ENCODE results near the gene PALLD.

Gene PALLD

DNA sequence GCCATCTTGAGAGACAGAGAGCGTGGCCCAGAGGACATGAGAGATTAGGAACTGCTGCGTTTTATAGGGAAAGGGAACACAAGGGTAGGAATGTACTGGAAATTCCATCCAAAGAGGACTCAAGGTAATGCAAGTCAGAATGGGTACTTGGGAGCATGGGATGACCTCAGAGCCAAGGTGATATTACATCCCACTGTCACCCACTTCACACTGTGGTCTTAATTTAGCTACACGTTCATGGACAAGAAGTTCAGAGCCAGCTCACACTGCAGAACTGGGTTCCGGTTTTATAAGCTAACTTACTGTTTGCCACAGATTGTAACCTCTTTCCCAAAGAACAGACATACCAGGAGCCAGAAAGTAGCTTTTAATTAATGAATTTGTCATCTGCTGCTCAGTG lies 268.5 kb downstream of the PALLD start:
- Histone ChIP-seq H4K91ac (ENCODE audit: low read depth, low read length, poor library complexity) (no peak overlapping the region), H4K8ac (ENCODE audit: low read depth, low read length) (no peak overlapping the region), H3K9me3 (replicated peaks in 1 of 2; ENCODE audit: control insufficient read depth in 2 of 2, insufficient read depth in 1 of 2, low read depth in 1 of 2, low read length in 2 of 2) (no peaks in the 10 kb centered on the region), H3K27ac (replicated peaks; ENCODE audit: low read length) (no peak overlapping the region), H3K18ac (ENCODE audit: low read length) (no peak overlapping the region), H2BK12ac (ENCODE audit: low read length) (no peak overlapping the region), H2AFZ (ENCODE audit: low read length) (no peak overlapping the region), H3K14ac (ENCODE audit: low read length) (no peak overlapping the region), H3K4me1 (ENCODE audit: control insufficient read depth in 2 of 2, insufficient read depth in 1 of 2, low read depth in 1 of 2, low read length in 2 of 2) (peaks cover 0 to 6% of the 10 kb centered on the region in 2 donors), H3K23ac (ENCODE audit: low read depth, low read length, poor library complexity) (no peak overlapping the region), H2BK15ac (ENCODE audit: low read length) (no peak overlapping the region), H2AK5ac (ENCODE audit: low read depth, low read length) (no peak overlapping the region), H3K36me3 (replicated peaks in 1 of 2; ENCODE audit: control insufficient read depth in 2 of 2, insufficient read depth in 2 of 2, low read length in 2 of 2) (peaks cover 0 to 5% of the 10 kb centered on the region in 2 donors), H3K4me3 (ENCODE audit: low read length in 2 of 2) (no peak overlapping the region), H3K79me1 (ENCODE audit: low read depth, low read length) (no peaks in the 10 kb centered on the region), H3K27me3 (ENCODE audit: control insufficient read depth in 3 of 3, insufficient read depth in 3 of 3, low read depth in 1 of 3, low read length in 3 of 3) (no peaks in the 10 kb centered on the region), H2BK5ac (ENCODE audit: low read length) (no peak overlapping the region), H3K9ac (ENCODE audit: low read depth, low read length, poor library complexity) (no peak overlapping the region), H3K4me2 (ENCODE audit: insufficient read depth, low read length, poor library complexity, severe bottlenecking) (no peak overlapping the region), H2BK120ac (ENCODE audit: low read depth, low read length) (no peak overlapping the region), H3K4ac (ENCODE audit: low read length) (no peak overlapping the region)
- no peak for DNase-seq (ENCODE audit: low spot score)
- WGBS, 2 donors (ENCODE audit: extremely low coverage in 2 of 2, insufficient read length in 2 of 2, insufficient replicate concordance in 1 of 2) = no CpG with 5 or more reads among the region's 4 CpGs

- DNase-seq (ENCODE audit: low spot score) = no peak
- H4K8ac ChIP-seq (ENCODE audit: low read depth, low read length) = no peak overlapping the region
- no peak overlapping the region for H2BK120ac ChIP-seq (ENCODE audit: low read depth, low read length)
- no peak overlapping the region for H3K14ac ChIP-seq (ENCODE audit: low read length)
- no peak overlapping the region for H3K9ac ChIP-seq (ENCODE audit: low read depth, low read length, poor library complexity)
- H3K27me3 ChIP-seq (ENCODE audit: control insufficient read depth in 3 of 3, insufficient read depth in 3 of 3, low read depth in 1 of 3, low read length in 3 of 3) = no peaks in the 10 kb centered on the region
- H3K23ac ChIP-seq (ENCODE audit: low read depth, low read length, poor library complexity) = no peak overlapping the region
- H3K79me1 ChIP-seq (ENCODE audit: low read depth, low read length) = no peaks in the 10 kb centered on the region
- no peak overlapping the region for H2AFZ ChIP-seq (ENCODE audit: low read length)
- H2BK5ac ChIP-seq (ENCODE audit: low read length) = no peak overlapping the region
- no peak overlapping the region for H3K4me3 ChIP-seq (ENCODE audit: low read length in 2 of 2)
- no peak overlapping the region for H4K91ac ChIP-seq (ENCODE audit: low read depth, low read length, poor library complexity)
- H3K36me3 ChIP-seq (replicated peaks in 1 of 2; ENCODE audit: control insufficient read depth in 2 of 2, insufficient read depth in 2 of 2, low read length in 2 of 2) = peaks cover 0 to 5% of the 10 kb centered on the region in 2 donors
- peaks cover 0 to 6% of the 10 kb centered on the region in 2 donors for H3K4me1 ChIP-seq (ENCODE audit: control insufficient read depth in 2 of 2, insufficient read depth in 1 of 2, low read depth in 1 of 2, low read length in 2 of 2)
- H3K18ac ChIP-seq (ENCODE audit: low read length) = no peak overlapping the region
- no peaks in the 10 kb centered on the region for H3K9me3 ChIP-seq (replicated peaks in 1 of 2; ENCODE audit: control insufficient read depth in 2 of 2, insufficient read depth in 1 of 2, low read depth in 1 of 2, low read length in 2 of 2)
- no peak overlapping the region for H2BK12ac ChIP-seq (ENCODE audit: low read length)
- no peak overlapping the region for H3K4me2 ChIP-seq (ENCODE audit: insufficient read depth, low read length, poor library complexity, severe bottlenecking)
- no peak overlapping the region for H2BK15ac ChIP-seq (ENCODE audit: low read length)
- H2AK5ac ChIP-seq (ENCODE audit: low read depth, low read length) = no peak overlapping the region
- H3K4ac ChIP-seq (ENCODE audit: low read length) = no peak overlapping the region
- no peak overlapping the region for H3K27ac ChIP-seq (replicated peaks; ENCODE audit: low read length)
Observed at GRCh38 chr4:168765726-168766125, 268.9 kb downstream of the PALLD start.

GRCh38 chr4:168766604-168767316 lies 269.9 kb downstream of the PALLD start:
- no peaks in the 10 kb centered on the region for H3K79me1 ChIP-seq (ENCODE audit: low read depth, low read length)
- no peak overlapping the region for H2BK5ac ChIP-seq (ENCODE audit: low read length)
- no peak overlapping the region for H3K4me2 ChIP-seq (ENCODE audit: insufficient read depth, low read length, poor library complexity, severe bottlenecking)
- H3K4ac ChIP-seq (ENCODE audit: low read length) = no peak overlapping the region
- H2AFZ ChIP-seq (ENCODE audit: low read length) = no peak overlapping the region
- H2BK120ac ChIP-seq (ENCODE audit: low read depth, low read length) = no peak overlapping the region
- no peak for DNase-seq (ENCODE audit: low spot score)
- no peak overlapping the region for H3K23ac ChIP-seq (ENCODE audit: low read depth, low read length, poor library complexity)
- H3K36me3 ChIP-seq (replicated peaks in 1 of 2; ENCODE audit: control insufficient read depth in 2 of 2, insufficient read depth in 2 of 2, low read length in 2 of 2) = peaks cover 0 to 5% of the 10 kb centered on the region in 2 donors
- H3K9me3 ChIP-seq (replicated peaks in 1 of 2; ENCODE audit: control insufficient read depth in 2 of 2, insufficient read depth in 1 of 2, low read depth in 1 of 2, low read length in 2 of 2) = no peaks in the 10 kb centered on the region
- H2BK15ac ChIP-seq (ENCODE audit: low read length) = no peak overlapping the region
- no peak overlapping the region for H2BK12ac ChIP-seq (ENCODE audit: low read length)
- H3K9ac ChIP-seq (ENCODE audit: low read depth, low read length, poor library complexity) = no peak overlapping the region
- H2AK5ac ChIP-seq (ENCODE audit: low read depth, low read length) = no peak overlapping the region
- H3K4me1 ChIP-seq (ENCODE audit: control insufficient read depth in 2 of 2, insufficient read depth in 1 of 2, low read depth in 1 of 2, low read length in 2 of 2) = peaks cover 0 to 6% of the 10 kb centered on the region in 2 donors
- no peak overlapping the region for H3K14ac ChIP-seq (ENCODE audit: low read length)
- no CpG with 5 or more reads among the region's 8 CpGs for WGBS, 2 donors (ENCODE audit: extremely low coverage in 2 of 2, insufficient read length in 2 of 2, insufficient replicate concordance in 1 of 2)
- no peak overlapping the region for H3K27ac ChIP-seq (replicated peaks; ENCODE audit: low read length)
- H3K27me3 ChIP-seq (ENCODE audit: control insufficient read depth in 3 of 3, insufficient read depth in 3 of 3, low read depth in 1 of 3, low read length in 3 of 3) = no peaks in the 10 kb centered on the region
- no peak overlapping the region for H4K91ac ChIP-seq (ENCODE audit: low read depth, low read length, poor library complexity)
- no peak overlapping the region for H3K4me3 ChIP-seq (ENCODE audit: low read length in 2 of 2)
- no peak overlapping the region for H3K18ac ChIP-seq (ENCODE audit: low read length)
- H4K8ac ChIP-seq (ENCODE audit: low read depth, low read length) = no peak overlapping the region

DNA sequence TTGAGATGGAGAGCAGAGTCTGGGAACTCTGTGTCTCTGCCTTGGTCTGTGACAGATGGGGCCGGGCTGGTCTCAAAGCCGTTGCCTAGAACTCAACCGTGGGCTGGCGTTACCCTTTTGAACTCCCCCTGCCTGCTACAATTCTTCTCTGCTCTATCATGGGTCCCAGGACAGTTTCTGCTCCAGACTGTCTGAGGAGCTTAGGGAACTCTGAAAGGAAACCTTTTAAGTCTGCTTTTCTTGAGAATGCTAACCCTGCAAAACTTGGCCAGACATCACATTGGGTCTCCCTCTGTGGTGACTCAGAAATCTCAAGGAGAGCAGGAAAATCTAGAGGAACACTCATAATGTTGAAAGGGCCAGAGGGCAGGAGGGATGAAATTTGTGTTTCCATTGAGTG lies 272.6 kb downstream of the PALLD start:
- Histone ChIP-seq H3K9me3 (replicated peaks in 1 of 2; ENCODE audit: control insufficient read depth in 2 of 2, insufficient read depth in 1 of 2, low read depth in 1 of 2, low read length in 2 of 2) (no peaks in the 10 kb centered on the region), H3K9ac (ENCODE audit: low read depth, low read length, poor library complexity) (no peak overlapping the region), H3K4me2 (ENCODE audit: insufficient read depth, low read length, poor library complexity, severe bottlenecking) (no peak overlapping the region), H3K4me1 (ENCODE audit: control insufficient read depth in 2 of 2, insufficient read depth in 1 of 2, low read depth in 1 of 2, low read length in 2 of 2) (peaks cover 0 to 6% of the 10 kb centered on the region in 2 donors), H3K36me3 (replicated peaks in 1 of 2; ENCODE audit: control insufficient read depth in 2 of 2, insufficient read depth in 2 of 2, low read length in 2 of 2) (peaks cover 0 to 3% of the 10 kb centered on the region in 2 donors), H2BK15ac (ENCODE audit: low read length) (no peak overlapping the region), H3K27ac (replicated peaks; ENCODE audit: low read length) (no peak overlapping the region), H2AFZ (ENCODE audit: low read length) (no peak overlapping the region), H3K23ac (ENCODE audit: low read depth, low read length, poor library complexity) (no peak overlapping the region), H3K4me3 (ENCODE audit: low read length in 2 of 2) (no peak overlapping the region), H3K4ac (ENCODE audit: low read length) (no peak overlapping the region), H2BK12ac (ENCODE audit: low read length) (no peak overlapping the region), H3K79me1 (ENCODE audit: low read depth, low read length) (no peaks in the 10 kb centered on the region), H3K14ac (ENCODE audit: low read length) (no peak overlapping the region), H3K27me3 (ENCODE audit: control insufficient read depth in 3 of 3, insufficient read depth in 3 of 3, low read depth in 1 of 3, low read length in 3 of 3) (no peaks in the 10 kb centered on the region), H2BK120ac (ENCODE audit: low read depth, low read length) (no peak overlapping the region), H2BK5ac (ENCODE audit: low read length) (no peak overlapping the region), H3K18ac (ENCODE audit: low read length) (no peak overlapping the region), H4K91ac (ENCODE audit: low read depth, low read length, poor library complexity) (no peak overlapping the region), H2AK5ac (ENCODE audit: low read depth, low read length) (no peak overlapping the region), H4K8ac (ENCODE audit: low read depth, low read length) (no peak overlapping the region)
- DNase-seq (ENCODE audit: low spot score) = no peak
- no CpG with 5 or more reads among the region's 4 CpGs for WGBS, 2 donors (ENCODE audit: extremely low coverage in 2 of 2, insufficient read length in 2 of 2, insufficient replicate concordance in 1 of 2)

Data from neuronal stem cell (in vitro differentiated cells).